ENCODE measurements around the gene DTNA.
A peak's percentile ranks its signal among the peaks of the same experiment; 100 is the strongest.

Gene DTNA

DNA sequence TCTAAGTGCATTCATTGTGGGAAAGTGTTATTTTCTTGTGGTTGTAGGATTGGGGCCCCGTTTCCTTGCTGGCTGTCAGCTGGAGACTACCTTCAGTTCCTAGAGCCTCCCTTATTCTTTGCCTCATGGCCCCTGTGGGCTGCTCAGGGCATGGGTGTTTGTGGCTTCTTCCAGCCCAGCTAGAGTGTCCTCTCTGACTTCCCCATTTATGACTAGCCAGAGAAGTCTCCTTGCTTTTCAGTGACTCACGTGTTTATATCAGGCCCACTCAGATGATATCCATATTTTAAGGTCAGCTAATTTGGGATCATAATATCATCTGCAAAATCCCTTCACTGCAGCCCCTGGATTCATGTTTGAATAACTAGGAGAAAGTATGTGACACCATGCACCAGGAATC is 62.8 kb downstream of the DTNA start:
- DNase-seq (ENCODE audit: low read depth): no peak

DNA sequence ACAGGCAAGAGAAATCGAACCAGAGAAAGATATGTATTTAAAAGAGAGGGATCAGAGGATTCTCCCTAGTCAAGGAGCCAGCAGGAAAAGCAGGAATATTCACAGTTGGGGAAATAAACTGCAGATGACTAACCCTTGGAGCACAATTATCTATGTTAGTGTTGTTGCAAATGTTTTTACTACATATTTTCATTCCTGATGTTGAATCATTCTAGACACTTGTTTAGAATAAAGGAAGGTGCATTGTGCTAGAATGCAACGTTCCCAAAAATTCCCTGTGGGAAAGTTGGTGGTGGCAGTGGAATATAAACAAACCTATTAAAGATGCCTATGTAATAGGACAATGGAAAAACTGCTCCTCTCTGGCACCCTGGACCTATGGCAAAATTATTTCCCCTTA is 63.3 kb downstream of the DTNA start:
- DNase-seq (ENCODE audit: low read depth): no peak

DNA sequence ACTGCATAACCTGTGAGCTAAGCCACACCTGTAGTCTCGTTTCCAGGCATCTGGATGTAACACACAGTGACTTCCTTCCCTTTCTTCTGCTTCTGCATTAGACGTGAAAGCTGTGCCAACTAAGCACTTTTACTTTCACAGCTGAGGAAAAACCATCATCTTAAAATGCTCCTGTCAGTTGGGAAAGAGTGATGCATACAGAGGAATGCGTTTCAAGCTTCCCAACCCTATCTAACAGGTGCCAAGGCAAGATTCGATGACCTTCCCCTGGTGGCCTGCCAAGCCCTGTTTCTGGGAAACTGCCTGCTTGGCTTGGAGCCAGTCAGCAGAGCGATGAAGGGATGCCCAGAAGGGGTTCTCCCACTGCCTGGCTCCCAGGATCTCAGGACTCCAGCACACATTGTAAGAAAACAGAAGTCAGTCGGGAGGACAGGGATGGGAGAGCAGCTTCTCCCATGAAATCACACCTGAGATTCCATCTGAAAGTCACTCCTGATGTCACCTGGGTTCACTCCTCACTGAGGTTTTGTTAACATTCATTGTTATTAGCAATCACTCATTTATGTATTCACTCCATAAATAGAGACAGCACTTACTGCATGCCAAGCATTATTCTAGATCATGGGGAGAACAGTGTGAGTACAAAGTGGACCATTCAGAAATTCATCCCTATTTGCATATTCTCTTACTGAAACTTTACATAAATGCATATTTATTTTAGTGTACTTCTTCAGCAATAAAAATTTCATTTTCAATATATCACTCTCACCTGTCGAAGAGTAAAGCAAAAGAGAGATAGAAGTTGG is 64.1 kb downstream of the DTNA start:
- no peak for DNase-seq (ENCODE audit: low read depth)

DNA sequence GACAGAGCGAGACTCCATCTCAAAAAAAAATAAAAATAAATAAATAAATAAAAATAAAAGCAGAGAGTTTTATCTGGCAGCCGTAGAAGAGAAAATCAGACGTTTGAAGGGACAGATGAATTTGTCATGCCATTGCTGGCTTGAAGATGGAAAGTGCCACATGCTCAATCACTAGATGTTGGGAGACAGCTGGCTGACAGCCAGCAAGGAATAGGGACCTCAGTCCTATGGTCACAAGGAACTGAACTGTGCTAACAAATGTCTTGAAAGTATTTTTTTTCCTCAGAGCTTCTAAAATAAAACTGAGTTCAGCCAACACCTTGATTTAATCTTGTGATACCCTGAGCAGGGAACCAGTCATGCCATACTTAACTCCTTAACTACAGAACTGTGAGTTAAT is 65.4 kb downstream of the DTNA start:
- DNase-seq (ENCODE audit: low read depth): no peak

DNA sequence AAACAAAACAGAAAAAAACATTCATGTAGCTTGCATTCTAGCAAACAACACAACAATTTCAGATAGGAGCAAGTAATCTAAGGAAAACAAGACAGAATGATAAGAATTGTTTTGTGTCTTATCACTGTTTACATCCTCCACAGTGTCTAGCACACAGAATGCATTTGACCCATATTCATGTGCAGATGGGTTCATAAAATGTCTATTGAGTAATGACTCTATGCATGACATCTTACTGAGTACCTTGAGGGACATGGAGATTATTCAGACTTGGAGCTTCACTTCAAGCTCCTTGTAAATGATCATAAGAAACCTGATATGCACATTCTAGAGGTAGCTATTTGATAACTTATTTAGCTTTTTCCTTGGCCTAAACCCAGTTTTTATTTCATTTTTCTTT is 69.0 kb downstream of the DTNA start:
- DNase-seq (ENCODE audit: low read depth): no peak

DNA sequence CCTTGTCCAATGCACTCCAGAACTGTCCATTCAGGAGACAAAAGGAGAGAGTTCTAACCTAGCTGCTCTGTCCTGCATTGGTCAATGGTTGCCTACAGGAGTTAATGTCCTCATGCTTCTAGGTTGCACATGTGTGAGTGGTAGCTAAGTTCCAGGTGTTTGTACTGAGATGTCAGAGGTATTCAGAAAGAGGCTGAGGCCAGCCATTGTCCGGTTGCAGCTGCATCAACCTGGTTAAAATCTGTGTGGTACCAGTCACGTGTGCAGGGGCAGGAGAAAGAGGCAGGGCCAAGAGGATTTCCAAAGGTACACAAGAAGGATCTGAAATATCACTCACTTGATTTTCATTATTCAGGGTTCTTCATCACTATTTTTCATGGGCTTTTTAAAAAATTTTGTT is 70.8 kb downstream of the DTNA start:
- DNase-seq (ENCODE audit: low read depth): no peak

DNA sequence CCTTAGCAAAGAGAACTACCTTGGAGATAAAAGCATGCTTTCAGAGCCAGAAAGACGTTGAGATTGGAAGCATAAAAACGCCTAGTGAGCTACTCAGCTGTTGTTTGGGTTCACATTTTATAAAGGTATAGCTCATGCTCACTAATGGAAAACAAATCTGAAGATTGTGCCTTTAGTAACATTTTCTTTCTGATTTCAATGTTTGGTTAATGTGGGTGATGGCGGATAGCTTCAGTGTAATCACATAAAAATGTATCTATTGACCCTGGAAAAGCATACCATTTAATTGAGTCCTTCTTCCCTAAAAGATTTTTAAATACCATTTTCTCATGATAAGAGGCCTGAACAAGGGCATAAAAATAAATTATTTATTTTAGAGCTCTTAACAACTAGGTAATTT is 73.4 kb downstream of the DTNA start:
- no peak for DNase-seq (ENCODE audit: low read depth)

DNA sequence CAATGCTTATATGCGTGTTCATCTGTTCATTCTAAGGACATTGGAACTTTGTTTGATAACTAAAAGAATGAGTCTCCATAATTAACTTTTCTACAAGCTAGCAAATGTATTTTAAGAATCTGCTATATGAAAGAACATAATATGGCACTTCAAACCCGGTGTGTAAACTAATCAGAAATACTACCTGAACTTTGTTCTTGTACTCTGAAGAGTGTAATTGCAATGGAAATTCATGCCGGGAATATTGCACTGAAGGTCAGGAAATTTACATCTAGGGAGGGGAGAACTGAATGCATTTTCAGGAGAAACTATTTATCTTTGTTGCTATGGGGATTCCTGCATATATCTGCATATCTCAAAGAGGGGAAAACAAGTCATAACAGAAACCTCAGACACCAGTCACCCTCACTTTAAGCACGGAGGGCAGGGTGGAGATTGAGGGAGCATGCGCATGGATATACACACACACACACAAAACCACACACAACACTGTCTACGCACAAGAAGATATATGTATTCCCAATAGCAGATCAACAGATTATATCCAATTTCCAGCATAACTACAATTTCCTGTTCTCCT is 76.2 kb downstream of the DTNA start:
- no peak for DNase-seq (ENCODE audit: low read depth)

DNA sequence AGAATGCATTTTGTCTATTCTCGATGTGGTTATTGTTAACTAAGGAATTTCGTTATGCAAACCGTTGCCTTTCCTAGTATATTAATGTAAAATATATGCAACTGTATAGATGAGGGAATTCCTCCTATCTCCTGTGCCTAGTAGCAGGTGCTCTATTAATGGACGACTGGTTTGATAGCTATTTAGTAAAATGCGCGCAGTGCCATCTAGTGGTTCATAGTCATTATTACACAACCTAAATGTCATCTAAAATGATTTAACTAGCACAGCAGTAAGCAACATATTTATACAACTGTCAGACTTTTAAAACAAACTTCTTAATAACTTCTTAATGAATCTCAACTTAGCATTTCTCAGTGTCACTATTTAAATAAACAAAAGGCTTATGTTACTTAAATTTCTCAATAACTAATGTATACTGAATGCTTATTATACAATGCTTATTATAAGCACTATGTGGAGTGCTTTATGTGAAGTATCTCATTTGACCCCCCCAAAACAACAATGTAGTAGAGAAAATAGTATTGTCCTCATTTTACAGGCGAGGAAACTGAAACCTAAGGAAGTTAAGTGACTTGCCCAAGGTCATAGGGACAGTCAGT is 77.9 kb downstream of the DTNA start:
- peak; percentile 5 for DNase-seq (ENCODE audit: low read depth)

DNA sequence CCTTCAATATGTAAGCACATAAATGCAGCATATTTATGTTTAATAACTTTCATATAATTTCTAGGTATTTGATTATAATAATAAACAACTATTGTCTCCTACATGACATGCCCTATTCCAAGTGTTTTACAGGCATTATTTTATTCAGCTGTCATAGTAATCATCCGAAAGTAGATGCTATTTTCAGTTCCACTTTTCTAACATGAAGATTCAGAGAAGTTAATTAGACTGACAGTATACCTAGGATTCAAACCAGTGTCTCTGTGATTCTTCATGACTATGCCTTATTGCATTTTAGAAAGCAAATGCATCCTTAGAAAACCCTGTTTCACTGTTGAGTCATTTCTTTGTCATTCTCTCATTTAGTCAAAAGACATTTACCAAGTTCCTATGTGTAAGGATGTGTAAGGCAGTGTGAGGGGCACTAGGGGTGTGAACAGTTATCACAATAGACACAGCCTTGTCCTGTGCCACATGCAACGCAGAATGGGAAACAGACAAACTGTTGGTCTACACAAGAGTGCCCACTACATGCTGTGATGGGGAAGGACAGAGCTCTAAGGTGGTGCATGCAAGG is 79.8 kb downstream of the DTNA start:
- DNase-seq (ENCODE audit: low read depth): no peak

DNA sequence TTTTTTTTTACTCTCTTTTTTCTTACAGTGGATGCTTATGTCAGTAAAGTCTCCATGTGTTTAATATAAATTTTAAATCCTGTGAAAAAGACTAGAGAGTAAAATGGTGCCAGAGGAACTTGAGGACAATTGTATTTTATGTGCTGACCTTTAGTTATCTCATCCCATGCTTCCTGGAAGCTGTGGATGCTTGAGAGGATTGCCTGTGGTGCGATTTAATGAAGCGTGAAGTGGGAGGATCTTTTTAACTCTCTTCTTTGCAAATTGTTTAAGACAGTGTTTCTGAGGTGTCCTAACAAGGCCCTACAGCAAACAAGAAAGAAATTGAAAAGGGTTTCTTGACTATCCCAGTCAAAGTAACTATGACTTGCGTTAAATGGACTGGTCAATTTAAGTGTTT is 84.2 kb downstream of the DTNA start:
- no peak for DNase-seq (ENCODE audit: low read depth)

DNA sequence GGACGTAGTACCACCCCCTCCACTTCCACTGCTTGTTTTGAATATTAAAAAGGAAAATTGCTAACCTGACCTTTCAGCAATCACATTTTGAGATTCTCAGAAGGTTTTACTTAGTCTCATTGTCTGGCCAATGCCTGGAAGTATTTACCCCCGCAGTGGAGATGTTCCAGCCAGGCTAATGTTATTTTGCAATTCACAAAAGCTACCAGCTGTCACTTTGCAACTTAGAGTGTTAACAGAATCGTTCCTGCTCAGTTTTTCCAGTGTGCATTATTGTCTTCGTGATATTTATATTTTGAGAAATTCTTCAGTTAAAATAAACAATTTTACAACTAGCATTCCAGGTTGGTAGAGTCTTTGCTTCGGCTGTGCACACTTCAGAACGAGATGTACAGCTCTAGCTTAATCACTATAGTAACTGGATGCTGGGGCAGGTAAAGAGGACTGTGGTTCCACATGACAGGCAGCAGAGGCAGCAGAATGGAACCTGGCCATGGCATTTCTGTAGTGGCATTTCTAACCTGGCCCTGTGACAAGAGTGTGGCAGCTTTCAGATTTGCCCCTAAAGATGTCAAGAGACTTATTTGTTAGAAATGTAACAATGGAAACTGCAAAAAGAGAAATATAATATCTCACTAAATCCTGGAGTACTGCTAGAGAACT is 85.1 kb downstream of the DTNA start:
- no peak for DNase-seq (ENCODE audit: low read depth)

DNA sequence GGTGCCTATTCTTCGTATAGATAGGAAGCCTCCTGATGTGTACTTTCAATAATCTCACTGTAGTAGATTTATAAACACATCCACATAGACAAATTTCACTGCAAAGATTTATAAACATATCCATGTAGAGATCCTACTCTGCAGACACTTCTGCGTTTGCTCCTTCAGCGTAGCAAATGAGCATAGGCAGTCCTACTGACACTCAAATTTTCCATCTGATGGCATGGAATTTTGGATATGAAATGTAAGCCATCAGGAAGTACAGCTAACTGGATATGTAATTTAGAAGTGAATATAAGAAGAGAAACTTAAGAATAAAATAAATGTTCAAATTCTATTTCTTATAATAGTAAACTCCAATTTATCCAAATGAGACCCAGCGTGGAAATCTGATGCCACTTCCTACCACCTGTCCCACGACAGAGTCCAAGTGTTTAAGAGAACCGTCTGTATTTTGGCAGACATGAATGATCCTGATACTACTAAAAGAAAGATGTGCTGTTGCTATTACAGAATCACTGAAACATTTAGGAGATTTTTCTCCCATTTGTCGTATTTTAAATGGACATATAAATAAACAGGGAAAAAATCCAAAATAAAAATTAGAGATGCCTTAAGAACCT is 86.0 kb downstream of the DTNA start:
- no peak for DNase-seq (ENCODE audit: low read depth)

DNA sequence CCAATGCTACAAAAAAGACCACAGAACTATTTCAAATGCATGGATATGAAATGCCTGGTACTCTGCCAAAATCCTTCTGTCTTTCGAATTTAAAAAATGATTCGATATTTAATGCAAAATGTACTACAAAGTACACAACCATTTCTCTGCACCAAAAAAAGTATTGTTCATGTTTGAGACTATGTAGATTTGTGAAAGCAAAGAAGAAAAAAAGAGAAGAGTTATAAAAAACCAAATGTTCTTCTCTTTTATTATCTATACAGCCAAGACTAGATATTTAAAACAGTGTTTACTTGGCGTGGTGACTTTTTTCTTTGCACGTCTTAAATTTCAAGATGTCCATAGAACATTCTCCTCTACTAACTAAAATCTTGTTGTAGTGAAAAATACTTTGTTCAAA is 89.2 kb downstream of the DTNA start:
- DNase-seq (ENCODE audit: low read depth): no peak

DNA sequence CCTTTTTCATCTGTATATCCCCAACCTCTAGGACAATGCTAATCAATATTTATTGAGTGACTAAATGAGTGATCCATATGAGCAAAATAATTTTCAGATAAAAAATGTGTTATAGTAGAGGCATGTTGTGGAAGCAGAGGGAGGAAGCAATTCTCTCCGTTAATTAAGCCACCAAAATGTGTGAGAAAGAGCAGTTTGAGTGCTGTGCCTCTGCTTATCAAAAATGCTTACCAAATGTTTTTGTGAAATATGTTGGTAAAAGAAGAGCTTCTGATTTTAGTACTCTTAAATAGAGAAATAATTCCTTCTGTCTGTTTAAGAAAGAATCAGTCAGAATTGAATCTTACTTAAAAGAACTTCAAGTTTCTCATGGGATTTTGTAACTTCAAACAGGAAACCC is 90.3 kb downstream of the DTNA start:
- DNase-seq (ENCODE audit: low read depth): no peak

DNA sequence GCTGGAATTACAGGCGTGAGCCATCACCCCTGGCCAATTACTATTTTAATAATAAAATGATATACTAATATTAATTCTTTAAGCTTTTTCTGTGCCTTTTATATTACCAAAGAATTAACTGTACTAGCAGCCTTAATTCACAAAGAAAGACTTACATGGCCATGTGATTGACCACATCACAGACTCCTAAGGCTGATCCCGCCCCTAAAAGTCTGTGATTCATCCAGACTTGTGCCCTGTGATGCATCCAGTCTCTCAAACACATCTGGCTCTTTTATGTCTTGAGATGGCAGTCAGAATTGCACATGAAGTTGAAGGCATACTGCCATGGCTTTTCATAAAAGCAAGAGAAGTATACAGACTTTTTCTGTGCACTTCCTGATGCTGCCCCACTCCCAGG is 91.7 kb downstream of the DTNA start:
- no peak for DNase-seq (ENCODE audit: low read depth)

DNA sequence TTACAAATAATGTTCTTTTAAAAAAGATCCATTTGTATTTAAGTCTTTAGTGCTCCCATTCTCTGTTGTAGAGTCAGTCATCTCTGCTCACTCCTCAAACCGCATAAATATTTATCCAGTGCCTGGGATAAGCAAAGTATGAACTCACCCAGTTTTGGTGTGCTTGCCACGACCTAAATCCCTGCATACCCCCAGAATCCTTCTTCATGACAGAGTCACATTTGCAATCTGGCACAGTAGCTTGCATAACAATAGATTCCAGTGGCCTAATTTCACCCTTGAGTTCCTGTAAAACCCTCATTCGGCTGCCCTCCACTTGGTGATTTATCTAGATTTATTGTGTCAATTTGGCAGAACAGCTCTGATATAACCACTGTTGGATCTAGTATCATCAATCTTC is 92.9 kb downstream of the DTNA start:
- no peak for DNase-seq (ENCODE audit: low read depth)

DNA sequence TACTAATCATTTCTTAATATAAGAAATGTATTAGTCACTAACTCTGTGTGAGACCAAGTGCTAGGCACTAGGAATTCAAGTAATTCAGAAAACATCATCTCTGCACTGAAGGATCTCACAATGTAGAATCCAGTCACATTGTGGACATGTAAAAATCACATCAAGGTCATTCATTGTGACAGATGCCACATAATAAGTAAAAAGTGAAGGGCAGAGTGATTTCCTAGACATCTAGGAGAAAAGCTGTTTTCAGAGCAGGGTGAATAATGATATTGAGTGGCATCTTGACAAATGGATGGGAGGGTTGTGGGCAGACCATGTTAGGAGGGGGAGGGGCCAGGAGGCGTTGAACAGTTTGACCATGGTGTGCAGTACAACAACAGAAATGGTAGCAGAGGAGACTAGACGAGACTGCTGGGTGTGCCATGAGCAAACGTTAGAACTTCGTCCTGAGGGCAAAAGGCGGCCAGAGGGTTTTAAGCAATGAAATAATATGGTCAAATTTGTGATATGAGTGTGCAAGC is 93.8 kb downstream of the DTNA start:
- no peak for DNase-seq (ENCODE audit: low read depth)

DNA sequence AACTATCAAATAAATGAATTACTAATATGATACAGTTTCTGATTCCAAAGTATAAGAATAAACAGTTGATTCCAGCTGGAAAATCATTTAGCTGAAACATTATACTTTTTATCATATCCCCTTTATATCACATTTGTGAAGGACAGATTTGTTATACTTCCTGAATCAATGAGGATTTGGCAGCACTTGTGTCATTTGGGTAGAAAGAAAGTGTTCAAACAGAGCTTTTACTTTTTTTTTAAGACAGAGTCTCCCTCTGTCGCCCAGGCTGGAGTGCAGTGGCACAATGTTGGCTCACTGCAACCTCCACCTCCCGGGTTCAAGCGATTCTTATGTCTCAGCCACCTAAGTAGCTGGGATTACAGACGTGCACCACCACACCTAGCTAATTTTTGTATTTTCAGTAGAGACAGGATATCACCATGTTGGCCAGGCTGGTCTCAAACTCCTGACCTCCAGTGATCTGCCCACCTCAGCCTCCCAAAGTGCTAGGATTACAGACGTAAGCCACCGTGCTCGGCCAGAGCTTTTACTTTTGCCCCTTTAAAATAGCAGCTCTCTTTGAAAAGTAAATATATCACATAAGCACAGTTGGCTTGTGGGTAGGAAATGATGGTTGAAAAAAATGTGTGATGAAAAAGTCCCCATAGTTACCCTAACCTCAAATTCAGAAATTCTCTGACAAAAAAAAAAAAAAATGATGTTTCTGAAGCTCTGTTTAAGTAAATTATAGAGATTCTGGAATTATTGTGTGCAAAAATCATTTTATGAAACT is 95.2 kb downstream of the DTNA start:
- DNase-seq (ENCODE audit: low read depth): no peak

DNA sequence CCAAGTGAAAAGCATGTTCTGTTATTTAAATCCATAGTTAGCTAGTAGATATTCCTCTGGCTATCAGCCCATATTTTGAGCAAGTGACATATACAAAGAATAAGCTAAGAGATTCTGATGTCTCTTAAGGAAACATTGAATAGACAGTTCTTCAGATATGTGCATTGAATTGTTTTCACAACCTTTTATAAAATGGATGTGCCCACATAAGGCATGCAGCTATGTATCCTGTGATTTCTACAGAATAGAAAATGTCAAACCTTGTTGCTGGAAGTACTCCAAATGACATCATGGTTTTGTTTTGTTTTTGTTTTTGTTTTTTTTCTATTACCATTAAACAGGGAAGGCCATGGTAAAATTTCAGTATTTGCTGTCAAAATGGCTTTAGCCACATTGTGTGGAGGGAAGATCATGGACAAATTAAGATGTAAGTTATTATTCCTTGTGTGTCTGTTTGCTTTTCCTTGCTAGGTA is 95.8 kb downstream of the DTNA start:
- DNase-seq (ENCODE audit: low read depth): no peak

DNA sequence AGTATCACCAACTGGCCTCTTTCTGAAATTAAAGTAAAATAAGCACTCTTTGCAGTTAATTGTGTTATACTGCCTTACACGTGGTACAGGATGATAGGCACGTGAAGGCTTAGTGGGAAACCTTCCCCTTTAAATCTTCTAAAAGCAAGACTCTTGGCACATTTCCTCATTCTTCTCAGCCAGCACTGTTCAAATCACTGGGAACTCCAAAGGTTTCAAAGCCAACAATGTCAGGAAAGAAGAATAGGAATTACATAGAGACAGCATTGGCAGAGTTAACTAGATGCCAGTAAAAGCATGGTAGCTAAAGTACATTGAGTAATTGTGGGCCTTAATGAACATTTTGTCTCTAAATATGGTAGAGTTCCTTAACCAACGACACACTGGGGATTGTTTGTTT is 96.4 kb downstream of the DTNA start:
- no peak for DNase-seq (ENCODE audit: low read depth)
